DMS153 treated with DMSO at 0.1 percent for 48 hours (cell line): ENCODE results near the gene CEND1.

Experiments used
- DNase-seq: peaks from one replicate; lab custom pipeline; 2025; ENCODE audit not compliant: unreplicated experiment; lab: John Stamatoyannopoulos, UW

Gene CEND1

GRCh38 chr11:796565-797295 lies 6.8 kb upstream of the CEND1 start:
- DNase-seq = no peak

- DNase-seq = peak; percentile 61
Observed at GRCh38 chr11:795634-796564, 6.0 kb upstream of the CEND1 start.

GRCh38 chr11:794766-795633 lies 5.1 kb upstream of the CEND1 start:
- no peak for DNase-seq

- no peak for DNase-seq
Observed at GRCh38 chr11:794013-794765, 4.3 kb upstream of the CEND1 start.

GRCh38 chr11:793556-793955 lies 3.7 kb upstream of the CEND1 start:
- no peak for DNase-seq

- no peak for DNase-seq
Observed at GRCh38 chr11:792873-793272, 3.0 kb upstream of the CEND1 start.

- no peak for DNase-seq
Observed at GRCh38 chr11:792535-792821, 2.6 kb upstream of the CEND1 start.

GRCh38 chr11:791658-792534 lies 2.0 kb upstream of the CEND1 start:
- DNase-seq = no peak

GRCh38 chr11:790721-791564 lies 1.1 kb upstream of the CEND1 start:
- no peak for DNase-seq

- DNase-seq = no peak
Observed at GRCh38 chr11:788953-789940, 643 bp downstream of the CEND1 start.

GRCh38 chr11:788009-788640 lies 1.8 kb downstream of the CEND1 start:
- DNase-seq = no peak

GRCh38 chr11:787084-787675 lies 2.7 kb downstream of the CEND1 start:
- no peak for DNase-seq

GRCh38 chr11:786235-787083 lies 3.4 kb downstream of the CEND1 start:
- DNase-seq = no peak

- peak; percentile 35 for DNase-seq
Observed at GRCh38 chr11:783581-784015, 6.3 kb downstream of the CEND1 start.

- no peak for DNase-seq
Observed at GRCh38 chr11:782264-783174, 7.4 kb downstream of the CEND1 start.
